ENCODE data around the gene HNRNPAB. TPM values are rescaled to one million over a fixed set of nuclear protein-coding genes. Genes with fewer than 3 reads are reported as not detected.
"Not testable (repeated sequence)": the region's sequence is repeated elsewhere in the genome, so short reads cannot be mapped to it uniquely, and the experiment has no call there.

HNRNPAB gene
- total RNA-seq, 1 donor = 40.9 TPM

DNA sequence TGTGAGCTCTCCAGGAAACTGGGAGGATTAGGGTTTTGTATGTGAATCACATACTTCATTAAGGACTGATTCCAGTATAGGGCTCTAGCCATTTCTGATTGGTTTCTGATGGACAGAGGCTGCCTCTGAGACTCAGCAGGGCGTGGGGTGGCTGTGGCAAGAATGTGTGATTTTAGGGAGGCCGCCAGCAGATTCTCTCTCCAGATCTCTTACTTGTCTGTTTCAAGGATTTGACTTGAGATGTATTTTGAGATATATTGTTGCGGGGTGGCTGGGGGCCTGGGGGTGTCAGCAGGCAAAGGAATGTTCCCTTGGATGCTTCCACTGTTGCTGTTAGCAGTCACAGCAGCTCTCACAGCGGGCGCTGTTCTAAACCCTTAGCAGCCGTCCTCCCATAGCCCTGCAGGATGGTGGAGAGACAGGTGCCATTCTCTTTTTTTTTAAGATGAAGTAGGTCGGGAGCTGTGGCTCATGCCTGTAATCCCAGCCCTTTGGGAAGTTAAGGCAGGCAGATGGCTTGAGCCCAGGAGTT is 8.0 kb upstream of the HNRNPAB start:
- no peak for DNase-seq (ENCODE audit: insufficient read length, low spot score, missing footprints)
- Histone ChIP-seq H3K4me1 (ENCODE audit: insufficient read depth, low read length) (peaks cover 2% of the 10 kb centered on the region), H3K36me3 (ENCODE audit: insufficient read depth, low read length) (no peaks in the 10 kb centered on the region), H3K4me2 (ENCODE audit: insufficient read depth, low read length) (no peak overlapping the region), H4K20me1 (ENCODE audit: insufficient read depth, low read length) (no peaks in the 10 kb centered on the region), H3K4me3 (ENCODE audit: insufficient read depth, low read length) (no peak overlapping the region), H3K27me3 (ENCODE audit: insufficient read depth, low read length) (peaks cover 18% of the 10 kb centered on the region), H3K9me3 (ENCODE audit: low read depth, low read length) (no peaks in the 10 kb centered on the region), H3K27ac (ENCODE audit: low read depth, low read length) (no peak overlapping the region), H3K79me2 (ENCODE audit: insufficient read depth, low read length) (no peaks in the 10 kb centered on the region), H2AFZ (ENCODE audit: low read length) (no peak overlapping the region)
- TF ChIP-seq, protein P1, sequence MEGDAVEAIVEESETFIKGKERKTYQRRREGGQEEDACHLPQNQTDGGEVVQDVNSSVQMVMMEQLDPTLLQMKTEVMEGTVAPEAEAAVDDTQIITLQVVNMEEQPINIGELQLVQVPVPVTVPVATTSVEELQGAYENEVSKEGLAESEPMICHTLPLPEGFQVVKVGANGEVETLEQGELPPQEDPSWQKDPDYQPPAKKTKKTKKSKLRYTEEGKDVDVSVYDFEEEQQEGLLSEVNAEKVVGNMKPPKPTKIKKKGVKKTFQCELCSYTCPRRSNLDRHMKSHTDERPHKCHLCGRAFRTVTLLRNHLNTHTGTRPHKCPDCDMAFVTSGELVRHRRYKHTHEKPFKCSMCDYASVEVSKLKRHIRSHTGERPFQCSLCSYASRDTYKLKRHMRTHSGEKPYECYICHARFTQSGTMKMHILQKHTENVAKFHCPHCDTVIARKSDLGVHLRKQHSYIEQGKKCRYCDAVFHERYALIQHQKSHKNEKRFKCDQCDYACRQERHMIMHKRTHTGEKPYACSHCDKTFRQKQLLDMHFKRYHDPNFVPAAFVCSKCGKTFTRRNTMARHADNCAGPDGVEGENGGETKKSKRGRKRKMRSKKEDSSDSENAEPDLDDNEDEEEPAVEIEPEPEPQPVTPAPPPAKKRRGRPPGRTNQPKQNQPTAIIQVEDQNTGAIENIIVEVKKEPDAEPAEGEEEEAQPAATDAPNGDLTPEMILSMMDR (IDR thresholded peaks at IDR 0.05; ENCODE audit: extremely low read depth, low read depth, low read length) = no peak

- Histone ChIP-seq H3K9me3 (ENCODE audit: low read depth, low read length) (no peaks in the 10 kb centered on the region), H3K36me3 (ENCODE audit: insufficient read depth, low read length) (no peaks in the 10 kb centered on the region)
- no peak for DNase-seq (ENCODE audit: insufficient read length, low spot score, missing footprints)
These were observed 7.3 kb upstream of the HNRNPAB start for GRCh38 chr5:178196986-178197385.

DNA sequence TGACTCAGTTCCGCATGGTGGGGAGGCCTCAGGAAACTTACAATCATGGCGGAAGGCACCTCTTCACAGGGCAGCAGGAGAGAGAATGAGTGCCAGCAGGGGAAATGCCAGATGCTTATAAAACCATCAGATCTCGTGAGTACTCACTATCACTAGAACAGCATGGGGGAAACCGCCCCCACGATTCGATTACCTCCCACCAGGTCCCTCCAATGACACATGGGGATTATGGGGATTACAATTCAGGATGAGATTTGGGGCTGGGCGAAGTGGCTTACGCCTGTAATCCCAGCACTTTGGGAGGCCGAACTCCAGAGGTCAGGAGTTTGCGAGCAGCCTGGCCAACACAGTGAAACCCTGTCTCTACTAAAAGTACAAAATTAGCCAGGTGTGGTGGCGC is 6.2 kb upstream of the HNRNPAB start:
- H3K9me3 ChIP-seq (ENCODE audit: low read depth, low read length); H3K4me3 ChIP-seq (ENCODE audit: insufficient read depth, low read length); H3K27ac ChIP-seq (ENCODE audit: low read depth, low read length); H4K20me1 ChIP-seq (ENCODE audit: insufficient read depth, low read length); H3K36me3 ChIP-seq (ENCODE audit: insufficient read depth, low read length); H3K4me2 ChIP-seq (ENCODE audit: insufficient read depth, low read length); H3K79me2 ChIP-seq (ENCODE audit: insufficient read depth, low read length); H2AFZ ChIP-seq (ENCODE audit: low read length); H3K4me1 ChIP-seq (ENCODE audit: insufficient read depth, low read length); DNase-seq (ENCODE audit: insufficient read length, low spot score, missing footprints): not testable (repeated sequence)
- H3K27me3 ChIP-seq (ENCODE audit: insufficient read depth, low read length) = peaks cover 15% of the 10 kb centered on the region

More at GRCh38 chr5:178196986-178197385, 7.3 kb upstream of the HNRNPAB start:
- TF ChIP-seq, protein P1 (IDR thresholded peaks at IDR 0.05; ENCODE audit: extremely low read depth, low read depth, low read length) = peak; percentile 42
- Histone ChIP-seq H4K20me1 (ENCODE audit: insufficient read depth, low read length) (no peaks in the 10 kb centered on the region), H3K4me2 (ENCODE audit: insufficient read depth, low read length) (no peak overlapping the region), H3K27me3 (ENCODE audit: insufficient read depth, low read length) (peaks cover 18% of the 10 kb centered on the region), H2AFZ (ENCODE audit: low read length) (no peak overlapping the region), H3K79me2 (ENCODE audit: insufficient read depth, low read length) (no peaks in the 10 kb centered on the region), H3K4me1 (ENCODE audit: insufficient read depth, low read length) (peaks cover 5% of the 10 kb centered on the region), H3K27ac (ENCODE audit: low read depth, low read length) (no peak overlapping the region), H3K4me3 (ENCODE audit: insufficient read depth, low read length) (no peak overlapping the region)

- H3K27me3 ChIP-seq (ENCODE audit: insufficient read depth, low read length) = peaks cover 13% of the 10 kb centered on the region
- TF ChIP-seq, protein P1 (IDR thresholded peaks at IDR 0.05; ENCODE audit: extremely low read depth, low read depth, low read length) = no peak
- no peak overlapping the region for H2AFZ ChIP-seq (ENCODE audit: low read length)
- no peak overlapping the region for H3K27ac ChIP-seq (ENCODE audit: low read depth, low read length)
- no peaks in the 10 kb centered on the region for H3K36me3 ChIP-seq (ENCODE audit: insufficient read depth, low read length)
- DNase-seq (ENCODE audit: insufficient read length, low spot score, missing footprints) = no peak
- H4K20me1 ChIP-seq (ENCODE audit: insufficient read depth, low read length) = no peaks in the 10 kb centered on the region
- H3K4me3 ChIP-seq (ENCODE audit: insufficient read depth, low read length) = no peak overlapping the region
- H3K9me3 ChIP-seq (ENCODE audit: low read depth, low read length) = no peaks in the 10 kb centered on the region
- H3K4me1 ChIP-seq (ENCODE audit: insufficient read depth, low read length) = peaks cover 5% of the 10 kb centered on the region
- no peak overlapping the region for H3K4me2 ChIP-seq (ENCODE audit: insufficient read depth, low read length)
- H3K79me2 ChIP-seq (ENCODE audit: insufficient read depth, low read length) = no peaks in the 10 kb centered on the region
These were observed 5.6 kb upstream of the HNRNPAB start for GRCh38 chr5:178198706-178199105.
